PC-3 (cell line): ENCODE measurements around the gene CIB4. TPM values are rescaled to one million over a fixed set of nuclear protein-coding genes. Genes with fewer than 3 reads are reported as not detected.

Experiments
- ATAC-seq: fragments of 200-7000 bp; cut with Tn5 transposase; 2 replicates; pipeline ENCODE4 v1.9.1; 2020; ENCODE audit warnings: mild to moderate bottlenecking, moderate library complexity
- BruUV-seq: library from RNA; stranded (reverse); fragments of 400-500 nt; replicated peaks from 2 replicates; lab custom pipeline; 2021; lab: Mats Ljungman, UMichigan
- CTCF ChIA-PET: fragments of 300-600 bp; sonication (Branson Sonifier 250); formaldehyde crosslinking; loops from one replicate; lab custom pipeline; 2022; ENCODE audit warnings: antibody characterized with exemption; lab: Charles Lee
- POLR2A ChIA-PET: fragments of 300-600 bp; sonication (Branson Sonifier 250); formaldehyde crosslinking; loops from one replicate; lab custom pipeline; 2022; ENCODE audit warnings: antibody characterized with exemption; ENCODE audit not compliant: unreplicated experiment; lab: Charles Lee
- DNase-seq: peaks from one replicate; pipeline ENCODE4 v3.0.0-alpha.2; 2015
- H2AFZ ChIP-seq: fragments of 300-600 bp; sonication (generic); 2 replicates; pipeline ENCODE4 v1.6.0; 2016; ENCODE audit warnings: antibody characterized with exemption, low read length
- H3F3A ChIP-seq: fragments of 300-600 bp; sonication (generic); one replicate; pipeline ENCODE4 v1.6.0; 2017; ENCODE audit warnings: antibody characterized with exemption, low read length, control low read depth, mild to moderate bottlenecking; ENCODE audit not compliant: unreplicated experiment
- H3K27ac ChIP-seq: fragments of 300-600 bp; sonication (generic); 2 replicates; pipeline ENCODE4 v1.5.1; 2016; ENCODE audit warnings: mild to moderate bottlenecking, low read length
- H3K27me3 ChIP-seq: fragments of 300-600 bp; sonication (generic); 2 replicates; pipeline ENCODE4 v1.6.1; 2016; ENCODE audit warnings: low read length, mixed read lengths
- H3K36me3 ChIP-seq: fragments of 300-600 bp; sonication (generic); 2 replicates; pipeline ENCODE4 v1.6.1; 2016; ENCODE audit warnings: low read depth, mixed run types, low read length, mixed read lengths
- H3K4me1 ChIP-seq: fragments of 300-600 bp; sonication (generic); 2 replicates; pipeline ENCODE4 v1.5.1; 2016; ENCODE audit warnings: low read length; ENCODE audit not compliant: insufficient read depth
- H3K4me2 ChIP-seq: fragments of 300-600 bp; sonication (generic); 2 replicates; pipeline ENCODE4 v1.6.0; 2016; ENCODE audit warnings: low read length
- H3K4me3 ChIP-seq: fragments of 300-600 bp; sonication (generic); 2 replicates; pipeline ENCODE4 v1.5.1; 2016; ENCODE audit warnings: mild to moderate bottlenecking, low read length, mixed read lengths
- H3K79me2 ChIP-seq: fragments of 300-600 bp; sonication (generic); 2 replicates; pipeline ENCODE4 v1.6.1; 2017; ENCODE audit warnings: low read length, mixed read lengths
- H3K9ac ChIP-seq: fragments of 300-600 bp; sonication (generic); 2 replicates; pipeline ENCODE4 v1.6.0; 2016; ENCODE audit warnings: mild to moderate bottlenecking, low read length
- H3K9me2 ChIP-seq: fragments of 300-600 bp; sonication (generic); replicated peaks from 2 replicates; pipeline ENCODE4 v1.6.1; 2016; ENCODE audit warnings: mixed run types, low read length, mixed read lengths
- H3K9me3 ChIP-seq: fragments of 300-600 bp; sonication (generic); 2 replicates; pipeline ENCODE4 v1.6.1; 2016; ENCODE audit warnings: low read length, mixed read lengths
- H4K20me1 ChIP-seq: fragments of 300-600 bp; sonication (generic); 2 replicates; pipeline ENCODE4 v1.6.1; 2016; ENCODE audit warnings: low read length, mixed read lengths
- EZH2 ChIP-seq: fragments of 300-600 bp; sonication (generic); IDR thresholded peaks from one replicate; pipeline ENCODE4 v1.6.1; 2017; ENCODE audit warnings: antibody characterized with exemption, mild to moderate bottlenecking, low read length; ENCODE audit not compliant: unreplicated experiment
- EZH2phosphoT487 ChIP-seq: fragments of 300-600 bp; sonication (generic); IDR thresholded peaks from 2 replicates; pipeline ENCODE4 v1.6.1; 2018; ENCODE audit warnings: mild to moderate bottlenecking, antibody characterized with exemption, low read length, borderline replicate concordance
- intact Hi-C: fragments of 100-400 bp; cut with micrococcal nuclease; formaldehyde crosslinking; loops from 2 replicates; pipeline ENCODE4 v1.9.0; 2023
- total RNA-seq: library from RNA; depleted of rRNA; stranded (reverse); fragments of >200 nt; gene quantifications from 2 replicates; pipeline ENCODE4 v1.2.3, GENCODE V29; 2014; rRNA removed
- TF ChIP-seq, protein P1 (sequence below): fragments of 300-600 bp; sonication (generic); conservative IDR thresholded peaks from 2 replicates; pipeline ENCODE4 v1.5.1; 2017; ENCODE audit warnings: antibody characterized with exemption, low read depth, mild to moderate bottlenecking, low read length

CIB4 gene
- total RNA-seq, 1 experiment from 2014 or later = not detected

DNA sequence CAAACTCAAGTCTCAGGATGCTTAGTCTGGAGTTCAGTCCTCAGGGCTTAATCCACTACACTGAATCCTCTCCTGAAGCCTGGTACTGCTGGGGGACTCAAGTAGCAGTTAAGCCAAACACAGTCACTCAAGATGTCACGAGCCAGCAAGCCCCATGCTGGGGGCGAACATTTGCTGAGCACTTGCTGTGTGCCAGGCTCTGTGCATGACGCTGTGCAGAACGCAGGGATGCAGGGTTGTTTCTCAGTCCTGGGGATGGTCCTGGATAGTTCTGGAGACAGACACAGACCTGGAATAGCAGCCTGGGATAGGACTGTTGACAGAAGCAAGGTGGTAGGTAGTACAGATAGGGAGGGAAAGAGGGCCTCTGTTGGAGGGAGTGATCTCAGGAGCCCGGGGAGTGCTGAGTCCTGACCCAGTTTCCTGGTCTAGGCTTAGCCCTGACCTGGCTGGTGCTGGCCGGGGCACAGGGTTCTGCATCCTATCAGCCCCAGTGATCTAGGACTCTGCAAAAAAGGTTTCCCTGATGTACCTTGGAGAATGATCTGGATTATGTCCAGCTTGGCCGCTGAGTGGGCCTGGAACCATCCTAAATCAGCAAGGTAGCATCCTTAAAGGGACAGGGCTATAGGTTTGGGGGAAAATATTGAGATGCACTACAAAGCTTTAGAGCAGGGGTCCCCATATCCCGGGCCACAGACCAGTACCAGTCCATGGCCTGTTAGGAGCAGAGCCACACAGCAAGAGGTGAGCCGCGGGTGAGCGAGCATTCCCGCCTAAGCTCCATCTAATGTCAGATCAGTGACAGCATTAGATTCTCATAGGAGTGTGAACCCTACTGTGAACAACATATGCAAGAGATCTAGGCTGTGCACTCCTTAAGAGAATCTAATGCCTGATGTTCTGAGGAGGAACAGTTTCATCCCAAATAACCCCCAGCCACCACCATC lies 108.6 kb downstream of the CIB4 start:
- H3K4me1 ChIP-seq = no peaks in the 10 kb centered on the region
- H3K4me2 ChIP-seq = no peak overlapping the region
- POLR2A ChIA-PET = no interaction called here
- no peak overlapping the region for H2AFZ ChIP-seq
- no peak overlapping the region for H3K27ac ChIP-seq
- no peak for ATAC-seq
- H3K36me3 ChIP-seq = no peaks in the 10 kb centered on the region
- no peaks in the 10 kb centered on the region for H4K20me1 ChIP-seq
- H3K79me2 ChIP-seq = no peaks in the 10 kb centered on the region
- BruUV-seq = no TSS peak
- intact Hi-C loops = no loop called here
- no peaks in the 10 kb centered on the region for H3K9me2 ChIP-seq
- DNase-seq = no peak
- CTCF ChIA-PET = no interaction called here
- no peak overlapping the region for H3K4me3 ChIP-seq
- TF ChIP-seq EZH2 = no peak
- no peak for TF ChIP-seq EZH2phosphoT487
- TF ChIP-seq, protein P1, sequence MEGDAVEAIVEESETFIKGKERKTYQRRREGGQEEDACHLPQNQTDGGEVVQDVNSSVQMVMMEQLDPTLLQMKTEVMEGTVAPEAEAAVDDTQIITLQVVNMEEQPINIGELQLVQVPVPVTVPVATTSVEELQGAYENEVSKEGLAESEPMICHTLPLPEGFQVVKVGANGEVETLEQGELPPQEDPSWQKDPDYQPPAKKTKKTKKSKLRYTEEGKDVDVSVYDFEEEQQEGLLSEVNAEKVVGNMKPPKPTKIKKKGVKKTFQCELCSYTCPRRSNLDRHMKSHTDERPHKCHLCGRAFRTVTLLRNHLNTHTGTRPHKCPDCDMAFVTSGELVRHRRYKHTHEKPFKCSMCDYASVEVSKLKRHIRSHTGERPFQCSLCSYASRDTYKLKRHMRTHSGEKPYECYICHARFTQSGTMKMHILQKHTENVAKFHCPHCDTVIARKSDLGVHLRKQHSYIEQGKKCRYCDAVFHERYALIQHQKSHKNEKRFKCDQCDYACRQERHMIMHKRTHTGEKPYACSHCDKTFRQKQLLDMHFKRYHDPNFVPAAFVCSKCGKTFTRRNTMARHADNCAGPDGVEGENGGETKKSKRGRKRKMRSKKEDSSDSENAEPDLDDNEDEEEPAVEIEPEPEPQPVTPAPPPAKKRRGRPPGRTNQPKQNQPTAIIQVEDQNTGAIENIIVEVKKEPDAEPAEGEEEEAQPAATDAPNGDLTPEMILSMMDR = no peak
- no peaks in the 10 kb centered on the region for H3F3A ChIP-seq
- no peaks in the 10 kb centered on the region for H3K9me3 ChIP-seq
- H3K27me3 ChIP-seq = peaks cover 24% of the 10 kb centered on the region
- no peak overlapping the region for H3K9ac ChIP-seq

Other genes with a start within 250 kb of the CIB4 start
- not detected in 2 replicates for gene DRC1, start 239.4 kb downstream of the CIB4 start, total RNA-seq
- gene OTOF, start 163.2 kb downstream of the CIB4 start, total RNA-seq = not detected in 2 replicates
- 0.04 and 0.69 TPM in 2 replicates for gene KCNK3, start 51.4 kb upstream of the CIB4 start, total RNA-seq
- 33.9 and 43.8 TPM in 2 replicates for gene SLC35F6, start 122.9 kb upstream of the CIB4 start, total RNA-seq
- gene CENPA, start 144.7 kb upstream of the CIB4 start, total RNA-seq = 40.8 and 42.4 TPM in 2 replicates
- not detected in 2 replicates for gene DPYSL5, start 206.8 kb upstream of the CIB4 start, total RNA-seq